Measurements from ENCODE around the gene FNDC11. TPM values are rescaled to one million over a fixed set of nuclear protein-coding genes. Genes with fewer than 3 reads are reported as not detected.
A peak's percentile ranks its signal among the peaks of the same experiment; 100 is the strongest.

Gene FNDC11
- total and polyA plus RNA-seq, 8 donors = 0.23 to 0.84 (median 0.67) TPM

DNA sequence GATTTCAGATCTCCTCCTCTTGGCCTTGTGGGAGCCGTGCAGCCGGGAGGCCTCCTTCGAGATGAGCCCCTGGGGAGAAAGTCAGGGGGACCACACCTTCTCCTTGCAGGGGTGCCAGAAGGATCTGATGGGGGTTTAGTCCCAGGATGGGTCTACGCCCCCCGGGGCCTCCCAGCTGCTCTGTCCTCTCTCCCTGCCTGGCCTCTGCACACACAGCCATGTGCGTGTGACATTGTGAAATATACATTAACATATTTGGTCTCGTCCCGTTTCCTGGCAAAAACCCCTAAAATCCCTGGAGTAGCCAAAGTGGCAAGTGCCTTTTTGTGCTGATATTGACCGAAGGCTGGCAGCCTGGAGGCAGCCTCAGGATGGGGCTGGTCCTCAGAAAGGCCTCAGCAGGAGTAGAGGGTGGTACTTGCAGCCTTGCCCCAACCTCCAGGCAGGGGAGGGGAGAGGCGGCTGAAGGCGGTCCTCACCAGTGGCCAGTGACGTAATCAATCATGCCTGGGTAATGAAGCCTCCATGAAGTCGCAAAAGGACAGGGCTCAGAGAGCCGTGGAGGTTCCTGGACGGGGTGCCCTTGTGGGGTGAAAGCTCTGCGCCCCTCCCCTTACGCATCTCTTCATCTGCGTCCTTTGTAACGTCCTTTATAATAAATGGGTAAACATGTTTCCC lies 25.2 kb downstream of the FNDC11 start:
- intact Hi-C loops (cut with DNase I) = no loop called here
- peaks cover 0 to 12% of the 10 kb centered on the region in 2 donors for H3K4me1 ChIP-seq

GRCh38 chr20:63580796-63581461 lies 27.0 kb downstream of the FNDC11 start:
- peak; percentile 63 for ATAC-seq

More for the DNA sequence above, 25.2 kb downstream of the FNDC11 start:
- no peaks in the 10 kb centered on the region for H3K9me3 ChIP-seq
- no peak overlapping the region for H3K4me3 ChIP-seq
- DNase-seq (no peak), ATAC-seq (no peak)
- H3K27me3 ChIP-seq = peaks cover 0 to 58% of the 10 kb centered on the region in 2 donors
- TF ChIP-seq, protein P1, sequence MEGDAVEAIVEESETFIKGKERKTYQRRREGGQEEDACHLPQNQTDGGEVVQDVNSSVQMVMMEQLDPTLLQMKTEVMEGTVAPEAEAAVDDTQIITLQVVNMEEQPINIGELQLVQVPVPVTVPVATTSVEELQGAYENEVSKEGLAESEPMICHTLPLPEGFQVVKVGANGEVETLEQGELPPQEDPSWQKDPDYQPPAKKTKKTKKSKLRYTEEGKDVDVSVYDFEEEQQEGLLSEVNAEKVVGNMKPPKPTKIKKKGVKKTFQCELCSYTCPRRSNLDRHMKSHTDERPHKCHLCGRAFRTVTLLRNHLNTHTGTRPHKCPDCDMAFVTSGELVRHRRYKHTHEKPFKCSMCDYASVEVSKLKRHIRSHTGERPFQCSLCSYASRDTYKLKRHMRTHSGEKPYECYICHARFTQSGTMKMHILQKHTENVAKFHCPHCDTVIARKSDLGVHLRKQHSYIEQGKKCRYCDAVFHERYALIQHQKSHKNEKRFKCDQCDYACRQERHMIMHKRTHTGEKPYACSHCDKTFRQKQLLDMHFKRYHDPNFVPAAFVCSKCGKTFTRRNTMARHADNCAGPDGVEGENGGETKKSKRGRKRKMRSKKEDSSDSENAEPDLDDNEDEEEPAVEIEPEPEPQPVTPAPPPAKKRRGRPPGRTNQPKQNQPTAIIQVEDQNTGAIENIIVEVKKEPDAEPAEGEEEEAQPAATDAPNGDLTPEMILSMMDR (IDR thresholded peaks at IDR 0.05) = no peak
- no peak overlapping the region for H3K27ac ChIP-seq
- H3K36me3 ChIP-seq = no peaks in the 10 kb centered on the region

DNA sequence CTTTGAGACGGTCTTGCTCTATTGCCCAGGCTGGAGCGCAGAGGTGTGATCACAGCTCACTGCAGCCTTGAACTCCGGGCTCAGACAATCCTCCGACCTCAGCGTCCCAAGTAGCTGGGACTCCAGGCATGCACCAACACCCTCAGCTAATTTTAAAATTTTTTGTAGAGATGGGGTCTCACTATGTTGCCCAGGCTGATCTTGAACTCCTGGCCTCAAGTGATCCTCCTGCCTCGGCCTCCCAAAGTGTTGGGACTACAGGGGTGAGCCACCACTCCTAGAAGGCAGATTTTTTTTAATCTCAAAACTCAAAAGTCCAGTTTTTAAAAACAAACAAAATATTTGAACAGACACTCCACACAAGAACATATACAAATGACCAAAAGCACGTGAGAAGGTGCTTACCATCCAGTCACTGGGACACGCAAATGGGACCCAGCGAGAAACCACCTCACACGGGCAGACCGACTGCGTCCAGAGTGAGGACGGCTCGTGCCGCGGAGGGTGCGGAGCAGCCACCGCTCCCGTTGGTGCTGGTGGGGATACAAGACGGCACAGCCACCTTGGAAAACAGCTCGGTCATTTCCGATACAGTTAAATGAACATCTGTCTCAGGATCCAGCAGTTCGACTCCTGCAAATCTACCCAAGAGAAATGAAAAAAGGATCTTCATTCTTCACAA lies 28.6 kb downstream of the FNDC11 start:
- no peaks in the 10 kb centered on the region for H3K9me3 ChIP-seq
- peaks cover 0 to 28% of the 10 kb centered on the region in 2 donors for H3K27me3 ChIP-seq
- DNase-seq (no peak), ATAC-seq (no peak)
- no peak overlapping the region for H3K27ac ChIP-seq
- TF ChIP-seq, protein P1 (IDR thresholded peaks at IDR 0.05) = no peak
- peaks cover 0 to 4% of the 10 kb centered on the region in 2 donors for H3K36me3 ChIP-seq
- H3K4me3 ChIP-seq = no peak overlapping the region
- H3K4me1 ChIP-seq = no peaks in the 10 kb centered on the region
- intact Hi-C loops (cut with DNase I) = no loop called here

More at GRCh38 chr20:63580796-63581461, 27.0 kb downstream of the FNDC11 start:
- Histone ChIP-seq H3K4me3 (no peak overlapping the region), H3K9me3 (no peaks in the 10 kb centered on the region), H3K36me3 (no peaks in the 10 kb centered on the region), H3K4me1 (no peaks in the 10 kb centered on the region), H3K27ac (no peak overlapping the region), H3K27me3 (peaks cover 0 to 44% of the 10 kb centered on the region in 2 donors)
- TF ChIP-seq, protein P1 (IDR thresholded peaks at IDR 0.05) = no peak
- peak in 1 of 4 donors; percentile 41 for DNase-seq
- intact Hi-C loops (cut with DNase I) = no loop called here

GRCh38 chr20:63585616-63586565 lies 31.9 kb downstream of the FNDC11 start:
- no peak for ATAC-seq
- Histone ChIP-seq H3K36me3 (peaks cover 0 to 37% of the 10 kb centered on the region in 2 donors), H3K27ac (no peak overlapping the region), H3K4me1 (no peaks in the 10 kb centered on the region), H3K27me3 (peaks cover 0 to 6% of the 10 kb centered on the region in 2 donors), H3K9me3 (no peaks in the 10 kb centered on the region), H3K4me3 (no peak overlapping the region)
- TF ChIP-seq, protein P1 (IDR thresholded peaks at IDR 0.05) = no peak
- intact Hi-C loops (cut with DNase I) = no loop called here
- peak in 1 of 4 donors; percentile 44 for DNase-seq
